ENCODE data around the gene C11orf65.
"Not testable (repeated sequence)": the region's sequence is repeated elsewhere in the genome, so short reads cannot be mapped to it uniquely, and the experiment has no call there.

Gene C11orf65

DNA sequence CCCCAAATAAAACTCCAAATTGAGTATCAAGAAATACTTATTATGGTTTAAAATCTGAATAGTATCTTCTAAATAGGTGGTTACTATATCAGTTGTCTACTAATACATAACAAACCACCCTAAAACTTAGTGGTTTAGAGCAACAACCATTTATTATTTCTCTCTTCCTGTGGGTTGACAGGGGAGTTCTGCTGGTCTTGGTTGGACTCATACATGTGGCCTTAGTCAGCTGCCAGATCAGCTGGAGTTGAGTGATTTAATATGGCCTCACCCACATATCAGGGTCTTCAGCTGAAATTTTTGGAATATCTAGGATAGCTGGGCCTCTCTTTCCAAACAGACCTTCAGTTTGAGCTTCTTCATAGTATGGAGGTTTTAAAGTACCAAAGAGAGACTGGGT lies 34.5 kb downstream of the C11orf65 start:
- TF ChIP-seq, protein P1, sequence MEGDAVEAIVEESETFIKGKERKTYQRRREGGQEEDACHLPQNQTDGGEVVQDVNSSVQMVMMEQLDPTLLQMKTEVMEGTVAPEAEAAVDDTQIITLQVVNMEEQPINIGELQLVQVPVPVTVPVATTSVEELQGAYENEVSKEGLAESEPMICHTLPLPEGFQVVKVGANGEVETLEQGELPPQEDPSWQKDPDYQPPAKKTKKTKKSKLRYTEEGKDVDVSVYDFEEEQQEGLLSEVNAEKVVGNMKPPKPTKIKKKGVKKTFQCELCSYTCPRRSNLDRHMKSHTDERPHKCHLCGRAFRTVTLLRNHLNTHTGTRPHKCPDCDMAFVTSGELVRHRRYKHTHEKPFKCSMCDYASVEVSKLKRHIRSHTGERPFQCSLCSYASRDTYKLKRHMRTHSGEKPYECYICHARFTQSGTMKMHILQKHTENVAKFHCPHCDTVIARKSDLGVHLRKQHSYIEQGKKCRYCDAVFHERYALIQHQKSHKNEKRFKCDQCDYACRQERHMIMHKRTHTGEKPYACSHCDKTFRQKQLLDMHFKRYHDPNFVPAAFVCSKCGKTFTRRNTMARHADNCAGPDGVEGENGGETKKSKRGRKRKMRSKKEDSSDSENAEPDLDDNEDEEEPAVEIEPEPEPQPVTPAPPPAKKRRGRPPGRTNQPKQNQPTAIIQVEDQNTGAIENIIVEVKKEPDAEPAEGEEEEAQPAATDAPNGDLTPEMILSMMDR (IDR thresholded peaks at IDR 0.05; ENCODE audit: control insufficient read depth, extremely low read depth, insufficient read depth): no peak
- no peak for DNase-seq (ENCODE audit: low read depth)
- H3K4me3 ChIP-seq (ENCODE audit: low read depth, low read length): no peak overlapping the region

DNA sequence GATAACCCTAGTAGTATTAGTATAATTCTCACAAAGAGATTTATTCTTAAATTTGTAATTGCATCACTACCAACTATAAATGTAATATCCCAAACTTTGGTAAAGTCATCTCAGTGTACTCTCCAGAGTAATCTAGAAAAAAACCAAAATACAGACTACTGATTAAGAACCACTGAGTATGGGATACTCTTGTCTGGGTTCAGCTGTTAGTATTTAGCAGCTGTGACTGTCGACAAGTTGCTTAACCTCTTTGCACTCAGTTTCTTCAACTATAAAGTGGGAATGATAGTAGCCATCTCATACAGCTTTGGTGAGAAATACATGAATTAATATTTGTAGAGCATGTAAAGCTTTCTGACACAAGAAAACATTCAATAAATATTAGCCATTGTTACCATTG lies 35.3 kb downstream of the C11orf65 start:
- TF ChIP-seq, protein P1 (IDR thresholded peaks at IDR 0.05; ENCODE audit: control insufficient read depth, extremely low read depth, insufficient read depth): no peak
- no peak for DNase-seq (ENCODE audit: low read depth)
- H3K4me3 ChIP-seq (ENCODE audit: low read depth, low read length): no peak overlapping the region

GRCh38 chr11:108431370-108431769 lies 36.0 kb downstream of the C11orf65 start:
- no peak for DNase-seq (ENCODE audit: low read depth)
- TF ChIP-seq, protein P1 (IDR thresholded peaks at IDR 0.05; ENCODE audit: control insufficient read depth, extremely low read depth, insufficient read depth): no peak
- no peak overlapping the region for H3K4me3 ChIP-seq (ENCODE audit: low read depth, low read length)

- DNase-seq (ENCODE audit: low read depth): peak; percentile 1
- TF ChIP-seq, protein P1 (IDR thresholded peaks at IDR 0.05; ENCODE audit: control insufficient read depth, extremely low read depth, insufficient read depth): peak; percentile 52
- not testable (repeated sequence) for H3K4me3 ChIP-seq (ENCODE audit: low read depth, low read length)
Measured at GRCh38 chr11:108417551-108417950, 49.8 kb downstream of the C11orf65 start.

GRCh38 chr11:108414958-108415357 lies 52.4 kb downstream of the C11orf65 start:
- TF ChIP-seq, protein P1 (IDR thresholded peaks at IDR 0.05; ENCODE audit: control insufficient read depth, extremely low read depth, insufficient read depth): no peak
- no peak overlapping the region for H3K4me3 ChIP-seq (ENCODE audit: low read depth, low read length)
- DNase-seq (ENCODE audit: low read depth): no peak

DNA sequence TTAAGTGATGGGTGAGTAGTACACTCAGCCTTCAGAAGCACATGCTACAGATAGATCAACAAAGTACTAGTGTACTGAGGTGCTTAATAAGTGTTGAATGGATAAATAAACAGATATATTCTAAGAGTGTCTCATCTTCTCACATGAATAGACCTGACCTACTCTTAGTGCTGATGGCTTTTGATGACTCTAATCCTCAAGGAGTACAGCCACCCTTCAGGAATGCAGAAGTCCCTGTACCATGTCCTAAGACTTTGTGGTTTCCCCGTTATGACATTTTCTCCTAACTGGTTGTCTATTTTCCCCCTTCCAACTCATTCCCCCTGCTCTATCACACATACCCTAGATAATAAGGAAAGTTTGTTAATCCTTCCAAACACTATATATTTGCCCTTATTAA lies 61.6 kb downstream of the C11orf65 start:
- DNase-seq (ENCODE audit: low read depth): no peak
- no peak overlapping the region for H3K4me3 ChIP-seq (ENCODE audit: low read depth, low read length)
- TF ChIP-seq, protein P1 (IDR thresholded peaks at IDR 0.05; ENCODE audit: control insufficient read depth, extremely low read depth, insufficient read depth): no peak

DNA sequence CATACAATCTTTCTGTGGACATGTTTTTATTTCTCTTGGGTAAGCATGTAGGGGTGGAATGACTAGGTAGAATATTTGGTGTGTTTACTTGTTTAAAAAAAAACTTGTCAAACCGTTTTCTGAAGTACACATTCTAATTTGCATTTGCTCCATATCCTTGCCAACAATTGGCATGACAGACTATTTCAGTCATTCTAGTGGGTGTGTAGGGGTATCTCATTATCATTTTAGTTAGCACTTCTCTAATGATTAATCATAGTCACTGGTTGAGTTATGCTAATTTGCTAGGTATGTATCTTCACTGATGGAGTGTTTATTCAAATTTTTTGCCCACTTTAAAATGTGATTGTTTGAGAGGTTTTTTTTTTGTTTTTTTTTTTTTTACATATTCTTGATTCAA lies 64.3 kb downstream of the C11orf65 start:
- no peak for DNase-seq (ENCODE audit: low read depth)
- H3K4me3 ChIP-seq (ENCODE audit: low read depth, low read length): no peak overlapping the region
- TF ChIP-seq, protein P1 (IDR thresholded peaks at IDR 0.05; ENCODE audit: control insufficient read depth, extremely low read depth, insufficient read depth): no peak

Data from LNCaP clone FGC (cell line).